ENCODE results near the gene SUCLG2. TPM values are rescaled to one million over a fixed set of nuclear protein-coding genes. Genes with fewer than 3 reads are reported as not detected.

The SUCLG2 gene
- total and polyA plus RNA-seq, 2 of the 4 experiments (the other 2 are of a cell fraction): 26.8 to 34.6 TPM

DNA sequence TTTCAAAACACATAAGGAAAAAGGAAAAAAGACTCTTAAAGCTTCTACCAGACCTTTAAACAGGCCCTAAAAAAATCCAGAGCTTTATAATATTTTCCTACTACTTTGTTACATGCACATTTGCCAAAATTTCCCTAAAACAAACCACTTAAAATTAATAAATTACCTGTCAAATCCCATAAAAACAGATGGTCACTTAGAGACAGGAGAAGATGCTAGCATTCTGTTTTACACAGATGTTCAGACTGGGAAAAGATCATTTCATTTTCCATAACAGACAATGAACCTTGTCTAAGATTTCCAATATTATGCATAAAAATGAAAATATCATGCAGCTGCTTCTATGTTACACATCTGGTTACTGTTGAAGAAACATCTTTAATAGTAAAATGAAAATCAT lies 66.6 kb downstream of the SUCLG2 start:
- no peaks in the 10 kb centered on the region for H3K4me1 ChIP-seq (ENCODE audit: control insufficient read depth, insufficient read depth, low read length)
- CTCF ChIA-PET: interaction anchor here (1.4 kb wide), 1 partner anchor 13 kb away, joined by 5 read pairs; no protein-coding TSS in a partner anchor
- H3K18ac ChIP-seq (ENCODE audit: low read depth, low read length): no peak overlapping the region

More for the DNA sequence above, 66.6 kb downstream of the SUCLG2 start:
- no peak for DNase-seq
- POLR2A ChIA-PET (ENCODE audit: unreplicated experiment): no interaction called here
- TF ChIP-seq MXI1 (IDR thresholded peaks at IDR 0.05; ENCODE audit: borderline replicate concordance, low read depth, low read length) (no peak), CHD1 (IDR thresholded peaks at IDR 0.05; ENCODE audit: low read depth, low read length) (no peak), NFE2L2 (IDR thresholded peaks at IDR 0.05; ENCODE audit: low read depth, low read length) (no peak), SMC3 (IDR thresholded peaks at IDR 0.05; ENCODE audit: low read depth, low read length) (no peak), RAD21 (IDR thresholded peaks at IDR 0.05; ENCODE audit: low read length) (no peak), RCOR1 (IDR thresholded peaks at IDR 0.05; ENCODE audit: insufficient replicate concordance, low read length) (no peak), USF2 (IDR thresholded peaks at IDR 0.05; ENCODE audit: low read depth, low read length) (no peak), RFX5 (IDR thresholded peaks at IDR 0.05; ENCODE audit: low read depth, low read length) (no peak), MAZ (IDR thresholded peaks at IDR 0.05; ENCODE audit: borderline replicate concordance, low read depth, low read length) (no peak), BHLHE40 (IDR thresholded peaks at IDR 0.05; ENCODE audit: low read depth, low read length) (no peak)
- TF ChIP-seq, protein P1, sequence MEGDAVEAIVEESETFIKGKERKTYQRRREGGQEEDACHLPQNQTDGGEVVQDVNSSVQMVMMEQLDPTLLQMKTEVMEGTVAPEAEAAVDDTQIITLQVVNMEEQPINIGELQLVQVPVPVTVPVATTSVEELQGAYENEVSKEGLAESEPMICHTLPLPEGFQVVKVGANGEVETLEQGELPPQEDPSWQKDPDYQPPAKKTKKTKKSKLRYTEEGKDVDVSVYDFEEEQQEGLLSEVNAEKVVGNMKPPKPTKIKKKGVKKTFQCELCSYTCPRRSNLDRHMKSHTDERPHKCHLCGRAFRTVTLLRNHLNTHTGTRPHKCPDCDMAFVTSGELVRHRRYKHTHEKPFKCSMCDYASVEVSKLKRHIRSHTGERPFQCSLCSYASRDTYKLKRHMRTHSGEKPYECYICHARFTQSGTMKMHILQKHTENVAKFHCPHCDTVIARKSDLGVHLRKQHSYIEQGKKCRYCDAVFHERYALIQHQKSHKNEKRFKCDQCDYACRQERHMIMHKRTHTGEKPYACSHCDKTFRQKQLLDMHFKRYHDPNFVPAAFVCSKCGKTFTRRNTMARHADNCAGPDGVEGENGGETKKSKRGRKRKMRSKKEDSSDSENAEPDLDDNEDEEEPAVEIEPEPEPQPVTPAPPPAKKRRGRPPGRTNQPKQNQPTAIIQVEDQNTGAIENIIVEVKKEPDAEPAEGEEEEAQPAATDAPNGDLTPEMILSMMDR (conservative IDR thresholded peaks at IDR 0.05; ENCODE audit: low read depth, low read length): no peak
- no TSS peak for BruUV-seq (replicated peaks)
- no peak overlapping the region for H3K4me2 ChIP-seq (ENCODE audit: low read depth, low read length)
- H3K56ac ChIP-seq (ENCODE audit: extremely low read depth, insufficient read depth, low read length): no peak overlapping the region
- no peak overlapping the region for H2AK9ac ChIP-seq (replicated peaks; ENCODE audit: low read depth, low read length, poor library complexity)
- peaks cover 17 to 39% of the 10 kb centered on the region in 2 experiments for H3K79me1 ChIP-seq (ENCODE audit: low read depth in 1 of 2, low read length in 2 of 2)
- H4K91ac ChIP-seq (ENCODE audit: insufficient read depth, low read depth, low read length): no peak overlapping the region
- intact Hi-C loops (cut with micrococcal nuclease) (no loop called here), dilution Hi-C loops (cut with HindIII; ENCODE audit: low sequenced_read_pairs, unreplicated experiment) (no loop called here), in situ Hi-C loops (cut with MboI; ENCODE audit: low sequenced_read_pairs) (no loop called here)
- no peak overlapping the region for H3K4ac ChIP-seq (ENCODE audit: low read depth, low read length)
- no peak overlapping the region for H2AFZ ChIP-seq (replicated peaks; ENCODE audit: low read length, poor library complexity)
- H3K23ac ChIP-seq (ENCODE audit: low read depth, low read length): no peak overlapping the region
- H4K5ac ChIP-seq (ENCODE audit: low read depth, low read length): no peak overlapping the region
- H2BK120ac ChIP-seq (ENCODE audit: low read depth, low read length): no peak overlapping the region
- no peak overlapping the region for H4K8ac ChIP-seq (ENCODE audit: low read depth in 2 of 2, low read length in 2 of 2)
- H3K9me1 ChIP-seq (ENCODE audit: insufficient read depth, low read length): no peaks in the 10 kb centered on the region; the same call in 1 of the 2 replicates
- no peak for ATAC-seq (ENCODE audit: low read depth)
- no peak overlapping the region for H2BK20ac ChIP-seq (ENCODE audit: low read depth, low read length)
- H2BK5ac ChIP-seq (ENCODE audit: low read depth, low read length, poor library complexity, severe bottlenecking): no peak overlapping the region
- no peak overlapping the region for H3K14ac ChIP-seq (replicated peaks; ENCODE audit: low read depth, low read length)
- no peaks in the 10 kb centered on the region for H3K27me3 ChIP-seq (ENCODE audit: control insufficient read depth, insufficient read depth, low read length)
- H3K27ac ChIP-seq (ENCODE audit: insufficient read depth, low read length): no peak overlapping the region
- H2BK15ac ChIP-seq (ENCODE audit: low read depth, low read length): no peak overlapping the region
- no peak overlapping the region for H2AK5ac ChIP-seq (ENCODE audit: low read depth, low read length)
- no peaks in the 10 kb centered on the region for H3K9me3 ChIP-seq (ENCODE audit: control insufficient read depth, insufficient read depth, low read length)
- H3K4me3 ChIP-seq (ENCODE audit: insufficient read depth, low read depth, low read length): no peak overlapping the region
- no peak overlapping the region for H3K9ac ChIP-seq (ENCODE audit: low read depth, low read length)
- H3K36me3 ChIP-seq (ENCODE audit: control insufficient read depth, insufficient read depth, low read length): no peaks in the 10 kb centered on the region
- H4K20me1 ChIP-seq (ENCODE audit: insufficient read depth, low read length): no peaks in the 10 kb centered on the region; the same call in 1 of the 2 replicates

Data from IMR-90 (cell line).